ENCODE results near the gene MAPK8IP2. TPM values are rescaled to one million over a fixed set of nuclear protein-coding genes. Genes with fewer than 3 reads are reported as not detected.

Gene MAPK8IP2
- polyA plus RNA-seq, 1 experiment, result 0.39 TPM

- no peaks in the 10 kb centered on the region for H3K36me3 ChIP-seq (ENCODE audit: control insufficient read depth, insufficient read depth, low read length)
- no peak for DNase-seq (ENCODE audit: low read depth)
- peaks cover 9% of the 10 kb centered on the region; the same call in 1 of the 2 replicates for H3K27me3 ChIP-seq (ENCODE audit: control insufficient read depth, insufficient read depth, low read length)
- H3K4me3 ChIP-seq (ENCODE audit: low read depth, low read length), result no peak overlapping the region
- no peak for TF ChIP-seq CTCF (IDR thresholded peaks at IDR 0.05; ENCODE audit: insufficient read depth, low read depth, low read length)
- ChIA-PET CTCF (interaction anchor here (1.8 kb wide), 1 partner anchor 13 kb away, joined by 8 read pairs; no protein-coding TSS in a partner anchor), POLR2A (no interaction called here)
Observed at GRCh38 chr22:50561401-50562358, 38.9 kb upstream of the MAPK8IP2 start.

GRCh38 chr22:50562523-50563412 is 37.8 kb upstream of the MAPK8IP2 start, which contains the start of gene SYCE3:
Gene SYCE3, minus strand, starts transcription at chr22:50562919. Its CDS starts 6,514 bp downstream, at chr22:50556405.
- ChIA-PET CTCF (interaction anchor here (0.6 to 2.8 kb wide), 21 partner anchors 9 to 134 kb away, joined by 3 to 20 read pairs (median 5); partner anchors contain the start of genes KLHDC7B, SCO2 and TYMP), POLR2A (no interaction called here)
- DNase-seq (ENCODE audit: low read depth), result peak; percentile 30
- peak within 1 kb of the TSS; percentile 52 for H3K4me3 ChIP-seq (ENCODE audit: low read depth, low read length)
- H3K27me3 ChIP-seq (ENCODE audit: control insufficient read depth, insufficient read depth, low read length), result peaks cover 7% of the 10 kb centered on the region; the same call in 1 of the 2 replicates
- no peaks in the 10 kb centered on the region for H3K36me3 ChIP-seq (ENCODE audit: control insufficient read depth, insufficient read depth, low read length)
- TF ChIP-seq CTCF (IDR thresholded peaks at IDR 0.05; ENCODE audit: insufficient read depth, low read depth, low read length), result peak; percentile 84

GRCh38 chr22:50563413-50564160 is 37.0 kb upstream of the MAPK8IP2 start:
- no peaks in the 10 kb centered on the region for H3K36me3 ChIP-seq (ENCODE audit: control insufficient read depth, insufficient read depth, low read length)
- peaks cover 5% of the 10 kb centered on the region; the same call in 1 of the 2 replicates for H3K27me3 ChIP-seq (ENCODE audit: control insufficient read depth, insufficient read depth, low read length)
- DNase-seq (ENCODE audit: low read depth), result no peak
- peak overlapping the region; percentile 52 for H3K4me3 ChIP-seq (ENCODE audit: low read depth, low read length)
- no peak for TF ChIP-seq CTCF (IDR thresholded peaks at IDR 0.05; ENCODE audit: insufficient read depth, low read depth, low read length)
- CTCF ChIA-PET, result interaction anchor here (0.6 to 2.8 kb wide), 19 partner anchors 9 to 133 kb away, joined by 3 to 20 read pairs (median 5); partner anchors contain the start of genes KLHDC7B, SCO2 and TYMP
- POLR2A ChIA-PET, result no interaction called here

GRCh38 chr22:50564289-50564688 is 36.3 kb upstream of the MAPK8IP2 start:
- Histone ChIP-seq H3K27me3 (ENCODE audit: control insufficient read depth, insufficient read depth, low read length) (peaks cover 5% of the 10 kb centered on the region; the same call in 1 of the 2 replicates), H3K4me3 (ENCODE audit: low read depth, low read length) (no peak overlapping the region), H3K36me3 (ENCODE audit: control insufficient read depth, insufficient read depth, low read length) (peaks cover 1% of the 10 kb centered on the region; the same call in 1 of the 2 replicates)
- ChIA-PET POLR2A (no interaction called here), CTCF (interaction anchor here (1.2 to 2.8 kb wide), 8 partner anchors 8 to 132 kb away, joined by 3 to 18 read pairs (median 7); partner anchors contain the start of genes KLHDC7B, SCO2 and TYMP)
- DNase-seq (ENCODE audit: low read depth), result no peak
- TF ChIP-seq CTCF (IDR thresholded peaks at IDR 0.05; ENCODE audit: insufficient read depth, low read depth, low read length), result no peak

All from BJ (cell line).